HUDEP-2 (cell line): ENCODE results near the gene NPTX1.

ENCODE experiments used
- DNase-seq, 76 experiments: peaks; one replicate each; lab custom pipeline; 2025; ENCODE audit not compliant: unreplicated experiment in 76 of 76; lab: John Stamatoyannopoulos, UW

NPTX1 gene

GRCh38 chr17:80504686-80505413 lies 28.4 kb upstream of the NPTX1 start:
- no peak for DNase-seq

GRCh38 chr17:80503921-80504320 lies 27.5 kb upstream of the NPTX1 start:
- no peak for DNase-seq

- DNase-seq, result no peak
Observed at GRCh38 chr17:80503031-80503430, 26.6 kb upstream of the NPTX1 start.

DNA sequence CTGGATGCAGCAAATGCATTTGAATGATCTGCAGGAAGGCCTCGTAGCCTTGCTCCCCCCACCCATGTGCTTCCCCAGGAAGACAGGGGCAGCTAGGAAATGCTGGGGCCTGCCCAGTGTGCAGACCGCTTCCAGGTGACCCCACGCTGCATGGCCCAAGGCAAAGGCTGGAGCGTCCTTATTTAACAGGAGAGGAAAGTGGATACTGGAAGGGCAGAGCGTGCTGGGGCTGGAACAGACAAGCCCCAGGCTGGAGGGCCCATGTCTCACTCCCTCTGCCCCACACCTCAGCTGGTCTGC lies 26.1 kb upstream of the NPTX1 start:
- DNase-seq, result no peak

DNA sequence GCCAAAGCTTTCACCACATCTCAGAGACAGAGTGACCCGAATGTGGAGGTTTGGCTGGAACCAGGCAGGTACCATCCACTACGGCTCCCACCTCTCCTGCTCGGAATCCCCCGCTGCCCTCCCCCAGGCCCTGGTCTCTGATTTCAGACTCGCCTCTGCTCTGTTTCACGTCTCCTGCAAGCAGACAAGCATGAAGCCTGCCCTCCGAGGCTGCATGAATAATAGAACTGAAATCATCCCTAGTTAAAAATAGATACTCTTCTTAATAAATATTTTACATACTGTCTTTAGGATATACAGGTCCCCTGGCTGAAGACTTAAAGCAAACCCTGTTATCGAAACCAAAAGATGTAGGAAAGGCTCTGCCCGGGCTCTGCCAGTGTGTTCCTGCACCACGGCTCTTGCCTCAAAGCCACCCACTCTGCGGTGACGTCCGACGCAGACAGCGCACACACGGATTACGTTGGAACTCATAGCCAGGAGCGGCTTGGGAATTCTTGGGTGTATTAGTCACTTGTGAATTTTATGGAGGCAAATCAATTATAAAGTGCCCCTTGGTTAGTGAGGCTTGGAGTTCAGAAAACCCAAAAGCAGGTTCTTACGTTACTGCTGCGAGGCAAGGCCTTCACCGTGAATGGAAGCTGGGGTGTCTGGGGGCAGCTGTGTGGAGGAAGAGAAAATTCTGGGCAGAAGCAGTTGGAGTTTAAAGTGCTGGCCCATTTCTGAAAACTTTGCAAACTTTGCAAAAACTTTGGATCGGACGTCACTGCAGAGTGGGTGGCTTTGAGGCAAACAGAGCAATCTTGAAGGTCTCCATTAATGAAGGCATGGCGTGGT lies 25.6 kb upstream of the NPTX1 start:
- DNase-seq, result no peak

DNA sequence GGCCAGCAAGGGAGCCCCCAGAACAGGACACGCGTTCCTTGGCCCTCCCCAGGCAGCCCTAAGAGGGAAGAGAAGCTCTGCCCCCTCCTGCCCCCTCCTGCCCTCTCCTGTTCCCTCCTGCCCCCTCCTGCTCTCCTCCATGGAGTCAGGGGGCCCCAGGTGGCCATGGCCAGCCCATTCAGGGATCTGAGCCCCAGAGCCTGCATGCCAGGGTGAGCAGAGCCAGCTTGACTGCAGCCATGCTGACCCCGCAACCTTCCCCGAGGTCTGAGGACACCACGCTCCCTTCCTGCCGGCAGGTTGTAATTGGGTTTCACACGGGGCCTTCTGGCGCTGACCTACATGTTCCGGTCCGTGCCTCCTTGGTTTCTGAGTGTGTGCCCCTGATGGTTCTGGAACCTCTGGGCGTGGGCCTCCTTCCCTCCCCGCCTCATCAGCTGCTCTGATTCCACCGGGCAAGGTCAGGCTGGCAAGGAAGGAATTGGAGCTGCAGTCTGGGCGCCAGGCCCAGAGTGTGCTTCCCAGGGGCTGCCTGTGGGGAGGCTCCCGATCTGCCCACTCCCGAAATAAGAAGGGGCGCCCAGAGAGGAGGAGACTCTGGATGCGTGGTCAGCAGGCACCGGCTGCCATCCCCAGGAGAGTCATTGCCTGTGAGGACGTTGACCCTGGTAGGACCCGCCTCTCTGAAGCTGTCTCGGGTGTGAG lies 23.7 kb upstream of the NPTX1 start:
- DNase-seq, result no peak

GRCh38 chr17:80499560-80499959 lies 23.2 kb upstream of the NPTX1 start:
- DNase-seq, result no peak

GRCh38 chr17:80498920-80499410 lies 22.6 kb upstream of the NPTX1 start:
- no peak for DNase-seq

GRCh38 chr17:80498242-80498919 lies 22.0 kb upstream of the NPTX1 start:
- DNase-seq, result no peak

DNA sequence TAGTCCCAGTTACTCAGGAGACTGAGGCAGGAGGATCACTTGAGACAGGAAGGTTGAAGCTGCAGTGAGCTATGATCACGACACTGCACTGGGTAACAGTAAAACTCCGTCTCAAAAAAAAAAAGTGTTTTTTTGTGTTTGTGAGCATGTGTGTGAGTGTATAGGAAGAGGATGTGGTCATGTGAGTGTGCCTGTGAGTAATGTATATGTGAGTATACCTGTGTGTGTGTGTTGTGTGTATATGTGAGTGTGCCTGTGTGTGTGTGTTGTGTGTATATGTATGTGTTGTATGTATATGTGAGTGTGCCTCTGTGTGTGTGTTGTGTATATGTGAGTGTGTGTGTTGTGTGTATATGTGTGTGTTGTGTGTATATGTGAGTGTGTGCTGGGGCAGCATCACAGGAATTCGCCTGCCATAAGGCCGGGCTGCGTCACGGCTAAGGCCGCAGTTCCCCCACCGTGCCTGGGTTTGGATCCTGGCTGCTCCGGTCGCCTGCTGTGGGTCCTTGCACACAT lies 21.4 kb upstream of the NPTX1 start:
- no peak for DNase-seq

GRCh38 chr17:80494547-80494946 lies 18.1 kb upstream of the NPTX1 start:
- no peak for DNase-seq

GRCh38 chr17:80492343-80493136 lies 16.1 kb upstream of the NPTX1 start:
- no peak for DNase-seq

DNA sequence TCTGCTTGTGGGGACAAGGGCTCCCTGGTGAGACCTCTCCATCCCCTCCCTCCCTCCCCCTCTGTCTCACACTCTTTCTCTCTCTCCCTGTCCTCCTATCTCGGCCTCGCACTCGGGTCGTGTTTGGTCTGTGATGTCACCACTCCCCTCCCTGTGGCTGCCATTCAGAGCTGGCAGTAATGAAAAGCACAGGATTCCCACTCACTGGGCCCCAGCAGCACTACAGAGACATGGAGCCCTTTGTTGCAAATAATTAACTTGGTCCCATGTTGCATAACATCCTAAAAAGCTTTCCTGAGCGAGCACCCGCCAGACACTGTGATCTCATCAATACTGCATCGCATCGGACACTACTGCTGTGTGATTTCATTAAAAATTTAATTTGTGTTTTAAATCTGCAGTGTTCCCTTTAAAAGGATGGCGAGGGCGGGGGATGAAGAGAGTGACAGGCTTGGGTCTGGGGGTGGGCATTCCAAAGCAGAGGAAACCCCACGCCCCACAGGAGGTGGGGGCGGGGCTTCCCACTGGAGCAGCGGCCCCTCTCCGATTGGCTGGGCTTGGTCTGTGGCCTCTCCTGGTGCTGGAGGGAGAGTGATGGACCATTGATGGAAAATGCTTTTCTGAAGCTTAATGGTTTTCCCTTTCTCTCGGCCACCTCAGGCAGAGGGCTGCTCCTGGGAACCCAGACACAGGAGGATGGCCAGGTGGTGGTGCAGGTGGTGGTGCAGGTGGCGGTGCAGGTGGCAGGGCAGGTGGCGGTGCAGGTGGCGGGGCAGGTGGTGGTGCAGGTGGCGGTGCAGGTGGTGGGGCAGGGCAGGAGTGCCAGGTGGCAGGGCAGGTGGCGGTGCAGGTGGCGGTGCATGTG lies 15.3 kb upstream of the NPTX1 start:
- DNase-seq, result no peak

DNA sequence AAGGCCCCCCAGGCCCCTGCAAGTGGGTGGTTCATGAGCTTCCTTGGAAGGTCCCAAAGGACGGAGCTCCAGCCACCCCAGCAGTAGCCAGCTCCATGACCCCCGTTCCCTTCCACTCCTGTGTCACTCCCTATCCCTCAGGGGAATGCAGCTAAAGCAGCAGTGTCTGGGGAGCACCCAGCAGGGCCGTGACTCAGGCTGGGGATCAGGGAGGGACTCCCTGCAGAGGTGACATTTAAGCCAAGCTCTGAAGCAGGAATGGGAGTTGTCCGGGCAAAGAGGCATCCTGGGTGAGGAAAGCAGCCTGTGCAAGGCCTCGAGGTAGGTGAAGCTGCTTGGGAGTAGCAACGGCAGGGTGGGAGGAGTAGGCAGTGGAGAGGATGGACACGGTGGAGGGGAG lies 11.1 kb upstream of the NPTX1 start:
- no peak for DNase-seq

GRCh38 chr17:80486692-80487091 lies 10.3 kb upstream of the NPTX1 start:
- DNase-seq, result no peak

- no peak for DNase-seq
Observed at GRCh38 chr17:80485846-80486245, 9.4 kb upstream of the NPTX1 start.

- no peak for DNase-seq
Observed at GRCh38 chr17:80482555-80483308, 6.3 kb upstream of the NPTX1 start.

GRCh38 chr17:80482058-80482318 lies 5.6 kb upstream of the NPTX1 start:
- no peak for DNase-seq
